D721Med (cell line): ENCODE measurements around the gene STIM1.

Experiments used
- DNase-seq: peaks from one replicate; pipeline ENCODE4 v3.0.0; 2011; ENCODE audit warnings: low spot score; ENCODE audit not compliant: insufficient read length
- FAIRE-seq: peaks from 2 replicates; lab custom pipeline; 2011; peaks lifted over from hg19 to GRCh38; lab: Jason Lieb, UNC
- TF ChIP-seq, protein P1 (sequence below): IDR thresholded peaks from 2 replicates; pipeline ENCODE4 v1.5.1; 2012; ENCODE audit warnings: mild to moderate bottlenecking, control low read depth; ENCODE audit not compliant: insufficient read depth; ENCODE audit errors: missing control alignments

The STIM1 gene

DNA sequence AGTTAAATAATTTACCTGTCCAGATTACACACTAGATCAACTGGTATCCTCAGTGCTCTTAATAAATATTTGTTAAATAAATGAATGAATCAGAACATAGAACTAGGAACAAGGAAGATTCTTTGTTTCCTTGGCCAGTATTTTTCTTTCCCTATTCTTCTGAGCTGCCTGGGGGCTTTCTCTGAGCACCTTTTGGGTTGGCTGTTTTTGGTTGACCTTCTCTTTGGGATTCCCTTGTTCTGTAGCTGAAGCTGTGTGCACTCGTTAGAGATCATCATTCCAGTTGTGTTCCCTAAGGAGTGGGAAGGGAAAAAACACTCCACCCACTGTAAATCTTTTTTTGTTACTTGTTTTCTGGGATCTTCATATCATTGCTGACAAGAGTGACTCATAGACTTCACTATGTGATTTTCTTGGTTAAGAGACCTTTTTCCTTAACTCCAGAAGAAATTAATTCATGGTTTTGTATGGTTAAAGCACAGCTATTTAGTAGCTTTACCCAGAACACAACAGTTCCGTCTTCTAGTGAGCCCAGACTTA, 84.3 kb downstream of the STIM1 start:
- DNase-seq (no peak), FAIRE-seq (no peak)
- TF ChIP-seq, protein P1, sequence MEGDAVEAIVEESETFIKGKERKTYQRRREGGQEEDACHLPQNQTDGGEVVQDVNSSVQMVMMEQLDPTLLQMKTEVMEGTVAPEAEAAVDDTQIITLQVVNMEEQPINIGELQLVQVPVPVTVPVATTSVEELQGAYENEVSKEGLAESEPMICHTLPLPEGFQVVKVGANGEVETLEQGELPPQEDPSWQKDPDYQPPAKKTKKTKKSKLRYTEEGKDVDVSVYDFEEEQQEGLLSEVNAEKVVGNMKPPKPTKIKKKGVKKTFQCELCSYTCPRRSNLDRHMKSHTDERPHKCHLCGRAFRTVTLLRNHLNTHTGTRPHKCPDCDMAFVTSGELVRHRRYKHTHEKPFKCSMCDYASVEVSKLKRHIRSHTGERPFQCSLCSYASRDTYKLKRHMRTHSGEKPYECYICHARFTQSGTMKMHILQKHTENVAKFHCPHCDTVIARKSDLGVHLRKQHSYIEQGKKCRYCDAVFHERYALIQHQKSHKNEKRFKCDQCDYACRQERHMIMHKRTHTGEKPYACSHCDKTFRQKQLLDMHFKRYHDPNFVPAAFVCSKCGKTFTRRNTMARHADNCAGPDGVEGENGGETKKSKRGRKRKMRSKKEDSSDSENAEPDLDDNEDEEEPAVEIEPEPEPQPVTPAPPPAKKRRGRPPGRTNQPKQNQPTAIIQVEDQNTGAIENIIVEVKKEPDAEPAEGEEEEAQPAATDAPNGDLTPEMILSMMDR: no peak

DNA sequence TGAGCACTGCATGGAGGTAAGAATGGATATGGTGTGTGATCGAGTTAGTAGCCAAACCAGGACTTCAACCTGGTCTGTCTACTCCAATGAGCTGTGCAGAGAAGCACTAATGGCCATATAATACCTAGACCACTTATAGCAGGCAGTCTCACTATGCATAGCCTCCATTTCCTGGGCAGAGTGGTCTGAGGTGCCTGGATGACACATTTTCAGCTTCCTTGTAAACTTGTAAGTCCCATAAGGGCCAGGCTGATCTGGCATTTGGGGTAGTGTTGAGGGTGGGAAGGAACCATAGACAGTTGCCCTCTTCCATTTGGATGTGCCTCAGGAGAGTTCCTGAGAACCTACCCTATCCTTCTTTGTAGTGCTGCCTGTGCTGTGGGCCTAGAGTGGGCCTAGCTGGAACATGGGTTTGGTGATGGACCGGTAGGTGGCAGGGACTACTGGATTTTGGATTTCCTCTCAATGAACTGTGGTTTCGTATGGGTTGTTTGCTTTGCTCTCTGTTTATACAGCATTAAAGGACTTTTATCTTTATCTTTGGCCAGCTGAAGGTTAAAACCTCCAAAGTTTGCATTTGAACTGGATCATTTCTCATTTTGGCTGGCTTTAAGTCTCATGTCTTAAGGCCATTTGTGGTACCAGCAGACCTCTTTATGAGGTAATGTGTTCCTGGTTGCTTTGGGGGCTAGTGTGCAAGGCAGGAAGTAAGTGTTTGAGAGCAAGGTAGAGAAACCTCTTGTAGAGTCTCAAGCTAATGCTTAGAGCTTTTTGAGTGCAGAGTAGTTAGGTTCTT, 86.9 kb downstream of the STIM1 start:
- no peak for DNase-seq
- TF ChIP-seq, protein P1: no peak
- FAIRE-seq: no peak

DNA sequence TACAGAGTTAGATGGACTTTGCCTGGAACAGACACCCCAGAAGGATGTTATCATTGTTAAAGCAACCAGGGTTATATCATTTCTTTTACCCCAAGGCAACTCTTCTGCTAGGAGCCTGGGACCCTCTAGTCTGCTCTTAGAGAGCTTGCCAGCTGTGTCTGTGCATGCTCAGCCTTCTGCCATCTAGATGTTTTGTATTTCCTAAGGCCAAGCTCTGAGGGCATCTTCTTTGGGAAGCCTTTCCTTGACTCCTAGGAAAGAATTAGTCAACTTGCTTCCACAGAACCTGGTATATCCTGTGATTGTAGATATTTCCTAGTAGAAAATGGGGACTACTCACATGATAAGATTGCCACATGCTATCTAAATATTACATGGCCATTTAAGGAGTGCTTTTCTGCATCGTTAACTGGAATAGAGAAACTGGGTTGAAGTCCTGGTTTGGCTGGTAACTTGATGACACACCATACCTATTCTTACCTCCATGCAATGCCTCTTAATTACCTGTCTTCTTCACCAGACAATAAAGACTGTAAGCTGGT, 87.6 kb downstream of the STIM1 start:
- no peak for FAIRE-seq
- DNase-seq: no peak
- TF ChIP-seq, protein P1: no peak

DNA sequence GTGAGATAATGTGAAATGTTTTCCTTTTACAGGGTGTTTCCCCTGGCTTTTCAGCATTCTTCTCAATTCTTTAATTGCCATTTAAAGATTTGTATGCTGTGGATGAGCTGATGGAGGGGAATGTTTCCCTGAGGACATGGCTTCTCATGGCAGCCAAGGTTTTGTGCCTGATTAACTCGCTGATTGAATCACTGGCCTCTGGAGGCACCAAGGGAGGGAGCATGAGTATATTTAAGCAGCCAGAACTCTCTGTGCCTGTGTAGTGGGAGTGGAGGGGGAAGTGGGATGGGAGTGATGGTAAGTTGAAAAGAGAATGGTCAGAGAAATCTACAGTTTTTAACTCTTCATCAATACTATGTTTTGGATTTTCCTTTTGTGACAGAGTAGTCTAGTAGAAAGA, 88.7 kb downstream of the STIM1 start:
- FAIRE-seq: no peak
- TF ChIP-seq, protein P1: no peak
- DNase-seq: no peak

DNA sequence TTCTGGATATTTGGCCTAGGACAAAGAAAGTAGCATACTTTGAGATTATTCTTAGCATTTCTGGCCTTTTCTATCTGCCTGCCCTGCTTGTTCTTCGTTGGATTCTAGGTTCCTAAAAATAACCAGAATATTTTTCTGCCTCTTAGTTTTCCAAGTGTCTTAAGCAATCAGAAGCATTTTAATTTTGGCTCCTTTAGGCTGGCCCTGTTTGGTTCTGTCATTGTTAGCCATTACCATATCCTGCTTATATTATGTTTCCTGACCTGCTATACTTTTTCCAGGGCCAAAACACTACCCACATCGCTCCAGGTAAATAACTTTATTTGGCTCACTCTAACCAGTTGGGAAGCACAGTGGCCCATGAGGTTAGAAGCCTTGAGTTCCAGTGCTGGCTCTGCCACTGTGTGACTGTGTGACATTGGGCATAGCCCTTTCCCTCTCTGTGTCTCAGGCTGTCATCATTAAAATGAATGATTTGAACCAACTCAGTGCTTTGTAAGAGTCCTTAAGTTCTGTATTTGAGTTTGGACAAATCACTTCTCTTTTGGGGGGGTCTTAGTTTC, 91.1 kb downstream of the STIM1 start:
- TF ChIP-seq, protein P1: no peak
- DNase-seq (no peak), FAIRE-seq (no peak)

DNA sequence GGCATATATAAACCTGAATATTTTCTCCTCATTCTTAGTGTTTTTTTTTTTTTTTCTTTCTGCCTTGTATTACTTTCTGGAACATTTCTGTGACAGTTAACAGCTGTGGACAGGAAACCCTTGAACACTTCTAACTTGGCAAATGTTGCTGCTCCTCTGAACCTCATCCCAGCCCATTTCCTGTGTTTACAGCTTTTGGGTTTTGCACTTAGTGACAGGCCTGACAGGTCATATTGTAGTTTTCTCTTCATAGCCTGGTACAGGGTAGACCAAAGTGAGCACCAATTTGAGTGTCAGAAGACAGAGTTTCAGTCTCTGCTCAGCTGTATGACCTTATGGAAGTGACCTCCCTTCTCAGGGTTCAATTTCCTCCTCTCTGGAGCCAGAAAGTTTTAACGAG, 91.6 kb downstream of the STIM1 start:
- DNase-seq (no peak), FAIRE-seq (no peak)
- TF ChIP-seq, protein P1: no peak
